HL-60/S4 treated with retinoic acid at 250 ng/mL for 4 days and 3 days (cell line): ENCODE data around the gene FBXO28.

ENCODE experiments used
- in situ Hi-C: fragments of 300-500 bp; cut with MboI; formaldehyde crosslinking; loops from 2 replicates; pipeline ENCODE4 v1.7.0; 2022; ENCODE audit warnings: low sequenced_read_pairs

FBXO28 gene

GRCh38 chr1:224149709-224150108 is 35.8 kb downstream of the FBXO28 start:
- in situ Hi-C loops, result no loop called here

GRCh38 chr1:224151117-224151516 is 37.2 kb downstream of the FBXO28 start:
- in situ Hi-C loops, result no loop called here

- in situ Hi-C loops, result no loop called here
Measured at GRCh38 chr1:224157316-224157715, 43.4 kb downstream of the FBXO28 start.

GRCh38 chr1:224159541-224159940 is 45.6 kb downstream of the FBXO28 start:
- in situ Hi-C loops, result no loop called here

- in situ Hi-C loops, result no loop called here
Measured at GRCh38 chr1:224160171-224160682, 46.3 kb downstream of the FBXO28 start.

- in situ Hi-C loops, result no loop called here
Measured at GRCh38 chr1:224162768-224163167, 48.9 kb downstream of the FBXO28 start.

- in situ Hi-C loops, result no loop called here
Measured at GRCh38 chr1:224163311-224163710, 49.4 kb downstream of the FBXO28 start.

GRCh38 chr1:224168859-224169380 is 55.0 kb downstream of the FBXO28 start:
- in situ Hi-C loops, result no loop called here

- in situ Hi-C loops, result no loop called here
Measured at GRCh38 chr1:224169718-224170270, 55.9 kb downstream of the FBXO28 start.

GRCh38 chr1:224170343-224170742 is 56.4 kb downstream of the FBXO28 start:
- in situ Hi-C loops, result no loop called here

- in situ Hi-C loops, result no loop called here
Measured at GRCh38 chr1:224170748-224171478, 57.0 kb downstream of the FBXO28 start.

GRCh38 chr1:224172229-224172628 is 58.3 kb downstream of the FBXO28 start:
- in situ Hi-C loops, result no loop called here

GRCh38 chr1:224173523-224173922 is 59.6 kb downstream of the FBXO28 start:
- in situ Hi-C loops, result no loop called here

- in situ Hi-C loops, result no loop called here
Measured at GRCh38 chr1:224175617-224176016, 61.7 kb downstream of the FBXO28 start.

- in situ Hi-C loops, result no loop called here
Measured at GRCh38 chr1:224177356-224177999, 63.6 kb downstream of the FBXO28 start.

GRCh38 chr1:224178894-224179293 is 65.0 kb downstream of the FBXO28 start:
- in situ Hi-C loops, result no loop called here

GRCh38 chr1:224180783-224181452 is 67.0 kb downstream of the FBXO28 start:
- in situ Hi-C loops, result no loop called here

- in situ Hi-C loops, result no loop called here
Measured at GRCh38 chr1:224181453-224181810, 67.5 kb downstream of the FBXO28 start.

GRCh38 chr1:224182057-224182865 is 68.3 kb downstream of the FBXO28 start:
- in situ Hi-C loops, result no loop called here

GRCh38 chr1:224182866-224183590 is 69.1 kb downstream of the FBXO28 start, which contains the start of gene DEGS1:
DEGS1 (plus strand) TSS chr1:224183240; CDS start chr1:224183337, 97 bp downstream.
- in situ Hi-C loops, result no loop called here
